GM11168 (cell line): Measurements from ENCODE around the gene KCNJ6.

Source experiments
- in situ Hi-C: fragments of 300-500 bp; cut with MboI; formaldehyde crosslinking; loops from one replicate; pipeline ENCODE4 v1.12.0; 2022; ENCODE audit warnings: low sequenced_read_pairs; ENCODE audit not compliant: unreplicated experiment

The KCNJ6 gene

DNA sequence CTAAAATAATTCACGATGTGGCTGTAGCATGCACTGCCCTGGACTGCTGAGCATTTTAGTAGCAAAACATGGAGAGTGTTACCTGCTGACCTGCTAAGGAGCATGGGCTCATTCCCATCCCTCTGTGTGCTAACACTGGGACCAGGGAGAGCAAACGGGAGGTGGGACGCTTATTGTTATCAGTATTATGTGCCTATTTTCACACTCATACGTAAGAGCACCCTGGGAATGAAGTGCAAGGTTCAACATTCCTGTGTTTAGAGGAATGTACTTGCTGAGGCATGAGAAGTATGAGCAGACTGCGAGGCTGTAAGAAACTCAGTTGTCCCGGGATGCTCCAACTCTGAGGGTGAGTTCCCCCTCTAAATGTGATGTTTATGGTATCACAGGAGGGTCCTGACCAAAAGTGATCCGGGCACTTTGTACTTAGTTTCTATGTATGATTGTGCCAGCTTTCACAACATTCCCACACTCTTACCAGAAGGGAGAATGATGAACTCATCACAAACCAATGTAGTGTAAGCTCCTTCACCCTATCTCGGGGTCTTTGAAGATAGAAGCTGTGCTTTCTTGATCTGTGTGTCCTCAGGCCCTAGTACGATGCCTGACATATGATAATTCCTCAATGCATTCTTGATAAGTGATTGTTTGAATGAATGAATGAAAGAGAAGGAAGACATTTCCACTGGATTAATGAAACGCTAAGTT is 164.8 kb downstream of the KCNJ6 start:
- in situ Hi-C loops = no loop called here

DNA sequence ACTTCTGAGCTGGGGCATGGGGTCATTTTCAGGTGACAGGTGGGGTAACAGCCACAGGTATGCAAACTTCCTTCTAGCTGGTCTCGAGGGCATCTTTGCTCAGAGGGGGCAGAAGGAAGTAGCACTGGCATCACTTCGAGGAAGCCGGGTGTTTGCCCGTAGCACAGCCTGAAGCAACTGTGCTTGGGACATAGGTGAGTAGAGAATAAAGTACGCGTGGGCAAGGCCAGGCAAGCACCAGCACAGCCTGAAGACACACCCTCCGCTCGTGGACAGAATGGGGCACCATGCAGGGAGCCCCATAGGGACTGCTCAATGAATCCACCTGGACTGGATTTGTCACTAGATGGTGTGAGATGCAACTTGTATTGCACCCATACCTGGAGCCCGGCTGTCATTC is 167.1 kb downstream of the KCNJ6 start:
- in situ Hi-C loops = no loop called here

DNA sequence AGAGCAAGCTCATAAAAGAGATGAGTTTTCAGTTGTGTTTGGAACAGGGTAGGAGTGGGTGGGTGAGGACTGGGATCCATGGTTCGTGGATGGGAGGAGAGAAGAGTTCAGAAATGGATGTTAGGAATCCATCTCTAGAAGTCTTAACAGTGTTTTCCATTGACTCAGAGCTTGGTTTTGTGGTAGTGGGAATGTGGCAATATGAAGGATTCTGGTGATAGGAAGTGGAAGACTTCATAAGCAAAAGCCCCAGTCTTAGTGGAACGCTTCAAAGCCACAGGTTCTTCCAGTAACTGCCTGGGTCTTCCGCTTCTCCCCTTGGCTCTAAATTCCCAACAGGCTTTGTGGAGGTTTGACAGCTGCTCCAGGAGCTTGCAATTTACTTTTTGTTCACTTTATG is 167.9 kb downstream of the KCNJ6 start:
- in situ Hi-C loops = no loop called here

DNA sequence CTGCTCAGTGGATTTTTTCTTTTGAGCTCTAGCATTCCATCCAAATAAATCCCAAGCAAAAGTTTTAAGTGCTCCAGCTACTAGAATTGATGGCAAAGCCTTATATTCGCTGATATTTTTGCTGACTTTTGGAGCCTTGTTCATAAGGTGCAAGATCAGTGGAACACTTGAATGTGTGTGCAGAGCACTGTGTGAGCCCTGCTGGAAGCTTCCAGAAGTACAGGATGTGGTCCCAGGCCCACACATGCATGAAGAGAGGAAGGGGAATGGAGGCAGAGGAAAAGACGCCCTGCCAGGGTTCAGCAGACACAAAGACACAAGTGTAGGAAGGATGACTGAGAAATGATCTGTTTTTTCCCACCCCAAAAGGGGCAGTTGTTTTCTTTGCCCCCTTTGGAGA is 169.4 kb downstream of the KCNJ6 start:
- in situ Hi-C loops = no loop called here

DNA sequence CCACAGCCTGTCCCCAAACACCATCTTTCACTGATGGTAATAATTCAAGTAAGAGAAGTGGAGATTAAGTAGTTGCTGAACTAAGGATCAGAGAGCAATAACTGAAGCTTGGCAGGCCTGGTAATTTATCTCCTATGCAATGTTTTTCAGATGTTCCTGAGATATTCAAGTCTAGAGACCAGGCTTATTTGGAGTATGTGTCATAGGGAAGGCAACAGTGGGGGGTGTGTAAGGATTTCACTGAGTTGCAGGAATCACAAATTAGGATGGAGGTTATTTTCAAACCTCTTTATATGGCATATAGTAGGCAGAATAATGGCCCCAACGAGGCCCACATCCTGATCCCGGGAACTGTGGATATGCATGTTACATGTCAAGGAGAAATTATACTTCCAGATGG is 171.7 kb downstream of the KCNJ6 start:
- in situ Hi-C loops = no loop called here

DNA sequence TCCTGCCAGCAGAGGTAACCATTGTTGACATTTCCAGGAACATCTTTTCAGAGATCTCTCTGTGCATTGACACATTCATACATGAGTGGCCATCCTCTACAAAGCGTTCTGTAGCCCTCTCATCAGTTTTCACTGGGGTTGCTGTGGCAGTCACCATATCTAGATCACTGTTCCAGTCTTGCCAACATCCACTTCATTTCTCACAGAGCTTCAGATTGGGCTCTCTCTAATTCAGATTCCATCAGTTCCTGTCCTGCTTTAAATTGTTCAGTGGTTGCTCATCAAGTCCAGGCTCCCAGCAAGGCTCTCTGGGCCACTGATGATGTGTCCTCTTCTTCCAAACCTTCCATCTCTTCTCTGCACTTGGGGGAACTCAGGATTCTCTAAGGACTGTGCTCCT is 173.7 kb downstream of the KCNJ6 start:
- in situ Hi-C loops = no loop called here

DNA sequence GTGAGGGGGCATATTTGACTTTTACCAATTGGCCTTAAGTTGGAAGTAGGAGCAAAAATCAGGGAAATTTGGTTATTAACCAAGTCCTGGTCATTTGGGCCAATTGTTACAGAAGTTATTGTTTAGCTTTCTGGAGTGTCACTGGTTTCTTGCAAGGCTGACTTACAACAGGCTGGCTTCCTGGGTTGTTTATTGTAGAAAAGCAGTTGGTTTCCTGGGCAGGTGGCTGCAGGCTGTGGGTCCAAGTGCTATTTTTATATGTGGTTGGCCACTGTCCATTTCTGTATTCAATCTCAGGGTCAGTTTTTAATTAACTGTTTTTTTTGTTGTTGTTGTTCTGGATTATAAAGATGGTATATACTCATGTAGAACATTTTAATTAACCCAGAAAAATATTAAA is 174.1 kb downstream of the KCNJ6 start:
- in situ Hi-C loops = no loop called here

DNA sequence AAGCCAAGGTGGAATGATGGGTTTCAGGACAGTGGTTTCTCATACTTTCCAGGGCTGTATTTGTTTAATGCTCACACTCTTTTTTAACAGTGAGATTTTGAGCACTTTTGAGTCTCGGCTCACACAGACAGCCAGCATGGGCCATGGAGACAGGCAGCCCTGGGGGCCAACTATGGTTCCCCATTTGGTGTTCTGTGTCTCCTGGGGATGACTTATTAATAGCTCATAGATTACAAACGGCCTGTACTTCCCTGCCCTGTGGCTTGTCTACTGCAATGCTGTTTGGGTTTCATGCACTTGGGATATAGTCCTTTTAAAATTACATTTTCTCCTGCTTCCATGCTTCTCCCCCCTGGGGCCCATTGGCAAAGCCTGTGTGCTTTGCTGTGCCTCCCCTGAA is 178.3 kb downstream of the KCNJ6 start:
- in situ Hi-C loops = no loop called here

DNA sequence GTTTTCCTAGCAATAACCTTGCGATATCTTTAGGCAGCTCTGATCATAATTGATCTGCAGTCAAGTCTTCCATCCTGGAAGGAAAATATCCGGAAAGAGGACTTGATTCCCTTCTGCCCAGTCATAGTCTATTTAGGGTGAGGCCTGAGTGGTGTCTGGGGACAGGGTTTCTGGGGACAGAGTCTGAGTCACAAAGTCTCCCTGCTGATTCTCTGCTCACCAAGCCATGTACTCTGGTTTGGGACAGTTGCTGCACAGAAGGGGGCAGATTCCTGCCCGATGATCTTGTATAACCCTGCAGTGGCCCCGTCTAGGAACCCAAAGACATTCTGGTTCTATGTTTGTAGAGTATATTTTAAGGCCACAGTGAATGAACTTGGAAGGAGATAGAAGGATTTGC is 178.8 kb downstream of the KCNJ6 start:
- in situ Hi-C loops = no loop called here

DNA sequence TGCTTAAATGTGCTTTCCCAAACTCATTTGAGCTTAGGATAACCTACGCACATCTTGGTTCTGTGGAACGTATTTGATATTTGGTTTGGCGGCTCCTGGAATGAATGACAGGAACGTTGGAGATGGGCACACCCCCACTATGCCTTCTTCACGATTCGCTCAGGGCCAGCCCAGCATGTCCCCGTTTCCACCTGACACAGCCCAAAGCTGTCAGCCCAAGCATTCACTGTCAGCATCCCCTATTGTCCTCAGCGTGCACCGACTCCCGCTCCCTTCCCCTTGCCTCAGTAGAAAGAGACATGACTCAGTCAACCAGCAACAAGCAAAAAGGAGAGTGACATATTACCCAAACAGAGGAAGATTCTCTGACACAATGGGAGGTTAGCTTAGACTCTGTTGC is 181.4 kb downstream of the KCNJ6 start:
- in situ Hi-C loops = no loop called here

DNA sequence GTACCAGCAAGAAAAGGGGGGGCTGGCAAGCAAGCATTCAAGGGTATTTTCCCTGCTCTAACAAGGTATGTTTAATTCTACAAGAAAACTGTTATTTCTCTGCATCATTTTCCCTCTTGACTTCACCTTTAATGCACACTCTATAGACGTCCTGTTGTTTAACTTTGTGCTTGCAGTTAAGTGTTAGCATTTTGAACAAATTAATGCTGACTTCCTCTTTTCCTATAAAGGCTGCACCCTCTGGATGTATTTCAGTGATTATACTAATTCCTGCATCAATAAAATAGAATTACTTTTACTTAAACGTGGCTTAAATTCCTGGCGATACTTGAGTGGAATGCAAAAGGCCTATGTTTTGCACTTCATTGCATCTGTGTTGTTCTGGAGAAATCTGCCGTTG is 183.3 kb downstream of the KCNJ6 start:
- in situ Hi-C loops = no loop called here

DNA sequence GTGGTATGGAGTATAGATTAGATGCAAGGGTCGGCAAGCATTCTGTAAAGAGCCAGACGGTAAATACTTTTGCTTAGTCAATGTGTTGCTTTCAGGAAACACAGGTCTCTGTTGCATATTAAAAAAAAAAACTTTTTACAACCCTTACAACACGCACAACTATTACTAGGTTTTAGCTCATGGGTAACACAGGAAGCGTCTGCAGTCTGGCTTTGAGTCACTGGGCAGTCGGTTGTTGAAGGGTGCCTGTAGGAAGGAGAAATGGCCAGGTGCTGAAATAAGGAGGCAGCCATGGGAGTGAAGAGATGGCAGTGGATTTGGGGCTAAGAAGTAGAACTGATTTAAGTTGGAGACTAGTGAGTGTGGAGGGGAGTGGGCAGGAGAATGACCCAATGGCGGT is 192.1 kb downstream of the KCNJ6 start:
- in situ Hi-C loops = loop anchor here (25.0 kb wide), 1 partner anchor 638 kb away; no protein-coding TSS in a partner anchor

DNA sequence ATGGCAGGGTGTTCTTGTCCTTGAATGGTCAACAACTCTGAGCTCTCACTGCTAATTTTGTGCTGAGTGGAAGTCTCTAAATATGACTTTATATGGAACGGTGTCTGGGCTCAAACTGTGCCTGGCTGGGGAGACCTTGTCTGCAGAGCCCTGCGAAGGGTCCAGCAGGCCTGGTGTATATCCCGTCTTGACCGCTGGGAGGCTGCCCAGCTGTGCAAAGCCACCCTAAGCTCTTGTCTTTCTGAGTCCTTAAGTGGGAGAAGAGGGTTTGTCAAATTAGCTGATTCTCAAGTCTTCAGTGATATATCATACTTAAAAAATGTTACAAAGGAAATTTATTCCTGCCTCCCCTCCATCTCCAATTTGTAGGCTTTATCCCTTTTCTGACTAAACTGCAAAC is 198.7 kb downstream of the KCNJ6 start:
- in situ Hi-C loops = loop anchor here (25.0 kb wide), 1 partner anchor 645 kb away; no protein-coding TSS in a partner anchor

DNA sequence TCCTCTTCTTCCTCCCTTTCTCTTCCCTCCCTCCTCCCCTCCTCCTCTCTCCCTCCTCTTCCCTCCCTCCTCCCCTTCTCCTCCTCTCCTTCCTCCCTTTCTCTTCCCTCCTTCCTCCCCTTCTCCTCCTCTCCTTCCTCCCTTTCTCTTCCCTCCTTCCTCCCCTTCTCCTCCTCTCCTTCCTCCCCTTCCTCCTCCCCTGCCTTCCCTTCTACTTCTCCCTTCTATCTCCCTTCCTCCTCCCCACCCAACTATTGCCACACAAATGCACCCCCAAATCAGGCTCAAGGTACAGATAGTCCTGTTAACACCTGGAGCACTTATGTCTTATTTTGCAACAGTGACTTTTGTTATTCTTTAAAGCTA is 203.7 kb downstream of the KCNJ6 start:
- in situ Hi-C loops = loop anchor here (25.0 kb wide), 1 partner anchor 650 kb away; no protein-coding TSS in a partner anchor

DNA sequence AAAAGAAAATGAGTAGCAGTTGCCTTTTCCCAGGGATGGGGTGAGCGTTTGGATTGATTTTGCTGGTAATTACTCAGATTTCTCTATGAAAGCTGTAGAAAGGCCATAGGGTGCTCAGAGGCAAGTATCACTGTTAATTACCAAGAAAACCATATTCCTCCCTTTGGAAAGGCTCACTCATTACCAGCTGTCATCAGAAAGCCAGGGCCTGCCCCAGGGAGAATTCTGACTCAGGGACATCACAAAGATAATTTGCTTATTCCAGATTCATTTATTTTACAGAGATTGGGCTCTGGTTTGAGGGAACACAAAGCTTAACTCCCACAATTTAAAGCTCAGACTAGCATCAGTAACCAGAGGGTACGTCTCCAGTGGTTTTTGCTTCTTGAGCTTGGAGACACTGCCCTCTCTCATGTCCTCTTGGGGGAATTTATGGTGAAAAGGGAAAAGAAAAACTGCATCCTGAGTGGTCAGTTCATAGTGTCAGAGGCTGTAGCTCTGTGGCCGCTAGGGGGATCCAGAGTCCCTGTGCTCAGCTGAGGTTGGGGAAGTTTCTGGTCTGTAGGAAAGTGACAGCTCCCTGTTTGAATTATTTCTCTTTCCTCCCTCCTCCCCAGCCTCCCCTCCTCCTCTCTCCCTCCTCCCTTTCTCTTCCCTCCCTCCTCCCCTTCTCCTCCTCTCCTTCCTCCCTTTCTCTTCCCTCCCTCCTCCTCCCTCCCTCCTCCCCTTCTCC is 204.3 kb downstream of the KCNJ6 start:
- in situ Hi-C loops = loop anchor here (25.0 kb wide), 1 partner anchor 650 kb away; no protein-coding TSS in a partner anchor

DNA sequence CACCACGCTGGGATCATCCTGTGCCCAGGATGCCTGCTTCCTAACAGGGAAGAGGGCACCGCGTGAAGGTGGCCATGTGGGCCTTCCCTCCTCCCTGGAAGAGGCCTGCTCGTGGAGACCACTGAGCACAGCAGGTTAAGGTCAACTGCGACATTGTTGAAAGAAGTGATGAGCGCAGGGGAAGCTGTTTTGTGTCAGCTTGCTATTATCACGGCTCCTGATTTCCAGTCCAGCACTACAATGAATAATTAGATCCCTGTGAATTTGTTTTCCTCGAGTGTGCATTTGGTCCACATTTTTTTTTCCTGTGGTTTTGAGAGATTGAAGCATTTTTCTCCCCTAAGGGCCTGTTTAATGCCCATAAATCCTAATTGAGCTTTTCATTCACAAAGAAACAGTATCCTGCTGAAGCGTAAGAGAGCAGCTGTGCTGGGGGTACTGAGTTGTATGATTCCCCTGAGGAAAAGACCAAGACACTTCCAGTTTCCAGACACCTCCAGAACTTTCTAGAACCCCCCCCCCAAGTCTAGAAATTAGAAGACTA is 204.9 kb downstream of the KCNJ6 start:
- in situ Hi-C loops = loop anchor here (25.0 kb wide), 1 partner anchor 651 kb away; no protein-coding TSS in a partner anchor

DNA sequence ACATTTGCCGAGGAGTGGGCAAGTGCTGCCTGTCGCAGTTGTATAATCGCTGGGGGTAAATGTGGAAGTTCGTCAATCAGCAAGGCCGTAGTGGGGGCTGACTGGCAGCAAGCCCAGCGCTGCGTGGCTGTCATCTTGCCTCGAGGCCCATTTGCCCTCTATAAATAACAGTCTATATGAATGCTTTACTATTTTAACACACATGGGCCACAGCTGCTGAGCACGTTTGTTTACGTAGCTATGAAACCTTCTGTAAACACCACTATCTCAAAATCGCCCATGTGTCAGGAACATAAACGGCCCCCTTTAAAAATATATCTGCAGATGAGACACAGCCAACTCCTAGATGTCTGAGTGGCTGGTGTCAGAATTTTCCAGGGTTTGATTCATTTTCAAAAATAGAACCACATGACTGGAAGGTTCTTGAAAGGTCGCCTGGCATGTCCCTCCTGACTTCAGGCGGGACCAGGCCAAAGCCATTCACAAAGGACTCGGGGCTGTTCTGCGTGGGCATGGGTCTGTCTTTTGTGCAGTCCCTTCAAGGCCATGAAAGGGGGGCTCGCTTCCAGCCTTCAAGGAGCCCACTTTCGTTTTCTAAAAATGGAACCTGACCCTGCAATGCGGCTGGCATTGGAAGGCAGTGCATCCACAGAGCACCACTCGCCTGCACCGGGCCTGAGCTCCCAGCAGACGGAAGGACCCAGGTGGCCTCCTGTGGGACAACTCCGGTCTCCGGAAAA is 205.5 kb downstream of the KCNJ6 start:
- in situ Hi-C loops = loop anchor here (25.0 kb wide), 1 partner anchor 652 kb away; no protein-coding TSS in a partner anchor

DNA sequence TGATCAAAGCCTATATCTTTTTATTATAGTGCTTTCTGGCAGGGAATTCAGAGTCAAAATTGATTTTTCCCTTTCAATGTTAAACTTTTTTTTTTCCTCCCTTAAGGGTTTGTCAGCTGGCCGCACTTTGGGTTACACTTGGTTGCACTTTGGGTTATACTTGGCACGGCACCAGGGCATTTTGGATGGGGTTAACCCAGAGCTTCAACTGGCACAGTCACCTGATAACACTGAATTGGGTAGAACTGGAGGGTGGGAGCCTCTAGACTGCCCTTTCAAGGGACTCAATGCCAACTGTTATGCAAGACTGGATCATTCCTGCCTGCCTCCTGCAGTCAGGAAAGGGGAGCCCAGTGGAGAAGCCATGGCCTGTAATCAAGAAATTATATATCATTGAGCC is 211.5 kb downstream of the KCNJ6 start:
- in situ Hi-C loops = loop anchor here (25.0 kb wide), 1 partner anchor 658 kb away; no protein-coding TSS in a partner anchor

DNA sequence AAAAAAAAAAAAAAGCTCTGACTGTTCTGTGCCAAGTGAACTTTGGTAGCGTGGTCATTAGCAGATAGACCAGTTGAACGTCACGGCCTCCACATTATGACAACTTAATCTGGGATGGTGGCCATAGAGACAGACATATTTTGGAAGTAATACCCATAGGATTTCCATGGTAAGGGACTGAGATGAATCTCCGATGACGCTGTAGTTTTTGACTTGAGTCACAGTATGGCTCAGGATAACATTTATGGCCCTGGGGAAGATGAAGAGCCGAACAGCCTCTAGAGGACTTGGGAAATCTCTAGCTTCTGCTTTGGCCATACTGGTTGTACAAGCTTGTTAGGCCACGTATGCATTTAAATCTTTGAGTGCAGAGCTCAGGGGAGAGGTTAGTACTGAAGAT is 214.0 kb downstream of the KCNJ6 start:
- in situ Hi-C loops = loop anchor here (25.0 kb wide), 1 partner anchor 660 kb away; no protein-coding TSS in a partner anchor

DNA sequence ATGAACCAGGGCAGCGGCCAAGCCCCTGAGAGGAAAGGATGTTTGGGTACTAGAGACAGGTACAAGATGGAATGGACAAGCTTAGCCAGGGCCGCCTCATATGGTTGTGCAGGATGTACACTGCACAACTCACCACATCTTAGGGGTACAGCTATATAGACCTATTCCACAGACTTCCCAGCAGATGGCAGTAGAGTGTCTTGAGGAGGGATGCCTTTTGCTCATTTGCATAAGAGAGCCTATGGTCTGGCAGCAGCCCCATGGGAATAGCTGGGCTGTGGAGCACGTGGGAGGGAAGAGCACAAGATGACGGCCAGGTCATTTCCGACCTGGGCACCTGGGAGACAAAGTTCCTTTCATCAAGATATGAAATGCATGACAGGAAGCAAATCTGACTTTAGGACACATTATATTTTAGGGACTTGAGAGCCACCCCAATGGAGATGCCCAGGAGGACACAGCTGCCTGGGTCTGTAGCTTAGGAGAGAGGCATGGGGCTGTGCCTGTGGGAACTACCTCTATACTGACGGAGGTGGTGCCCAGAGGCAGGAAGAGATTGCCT is 215.5 kb downstream of the KCNJ6 start:
- in situ Hi-C loops = loop anchor here (25.0 kb wide), 1 partner anchor 662 kb away; no protein-coding TSS in a partner anchor
